AG04449 (cell line): ENCODE measurements around the gene MYO18B.

Experiments
- CTCF ChIA-PET: fragments of 350-600 bp; formaldehyde crosslinking; extraction: SDS; loops from one replicate; lab custom pipeline; 2021; ENCODE audit warnings: antibody characterized with exemption; lab: Yijun Ruan, JAX
- POLR2A ChIA-PET: fragments of 400-600, 350-600 bp; formaldehyde crosslinking; extraction: SDS; loops from one replicate; lab custom pipeline; 2020; ENCODE audit warnings: antibody characterized with exemption, inconsistent platforms; lab: Yijun Ruan, JAX
- DNase-seq: peaks from one replicate; pipeline ENCODE4 v3.0.0-alpha.2; 2010; ENCODE audit warnings: low read depth, low spot score
- H3K4me3 ChIP-seq: 2 replicates; pipeline ENCODE4 v1.5.1; 2011; ENCODE audit warnings: low read depth, mild to moderate bottlenecking, control low read depth, low read length
- TF ChIP-seq, protein P1 (sequence below): IDR thresholded peaks from one replicate; pipeline ENCODE4 v1.5.1; 2011; ENCODE audit warnings: mild to moderate bottlenecking, moderate library complexity, low read length, control low read depth, inconsistent platforms; ENCODE audit not compliant: insufficient read depth; ENCODE audit errors: missing control alignments

Gene MYO18B

DNA sequence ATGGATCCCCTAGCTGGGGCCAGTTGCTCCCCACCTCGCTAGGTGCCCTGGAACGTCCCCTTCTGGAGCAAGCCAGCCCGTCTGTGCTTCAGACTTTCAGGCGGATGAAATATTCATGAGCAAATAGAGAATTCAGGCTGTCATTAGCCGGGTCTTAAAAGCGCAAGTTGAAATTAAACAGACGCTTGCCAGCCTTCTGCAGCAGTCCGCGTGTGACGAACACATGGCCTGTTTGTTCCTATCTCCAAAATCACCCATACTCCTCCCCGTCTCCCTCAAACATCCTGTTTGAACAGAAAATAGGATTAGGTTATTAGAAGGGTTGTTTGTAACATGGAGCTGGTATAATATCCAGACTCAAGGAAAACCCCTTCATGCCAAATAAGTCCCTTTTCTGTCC, 38.7 kb downstream of the MYO18B start:
- H3K4me3 ChIP-seq: no peak overlapping the region
- no peak for DNase-seq
- TF ChIP-seq, protein P1, sequence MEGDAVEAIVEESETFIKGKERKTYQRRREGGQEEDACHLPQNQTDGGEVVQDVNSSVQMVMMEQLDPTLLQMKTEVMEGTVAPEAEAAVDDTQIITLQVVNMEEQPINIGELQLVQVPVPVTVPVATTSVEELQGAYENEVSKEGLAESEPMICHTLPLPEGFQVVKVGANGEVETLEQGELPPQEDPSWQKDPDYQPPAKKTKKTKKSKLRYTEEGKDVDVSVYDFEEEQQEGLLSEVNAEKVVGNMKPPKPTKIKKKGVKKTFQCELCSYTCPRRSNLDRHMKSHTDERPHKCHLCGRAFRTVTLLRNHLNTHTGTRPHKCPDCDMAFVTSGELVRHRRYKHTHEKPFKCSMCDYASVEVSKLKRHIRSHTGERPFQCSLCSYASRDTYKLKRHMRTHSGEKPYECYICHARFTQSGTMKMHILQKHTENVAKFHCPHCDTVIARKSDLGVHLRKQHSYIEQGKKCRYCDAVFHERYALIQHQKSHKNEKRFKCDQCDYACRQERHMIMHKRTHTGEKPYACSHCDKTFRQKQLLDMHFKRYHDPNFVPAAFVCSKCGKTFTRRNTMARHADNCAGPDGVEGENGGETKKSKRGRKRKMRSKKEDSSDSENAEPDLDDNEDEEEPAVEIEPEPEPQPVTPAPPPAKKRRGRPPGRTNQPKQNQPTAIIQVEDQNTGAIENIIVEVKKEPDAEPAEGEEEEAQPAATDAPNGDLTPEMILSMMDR: no peak
- ChIA-PET CTCF (interaction anchor here (1.4 to 11.4 kb wide), 2 partner anchors 13 to 320 kb away, joined by 4 to 166 read pairs; no protein-coding TSS in a partner anchor), POLR2A (no interaction called here)

DNA sequence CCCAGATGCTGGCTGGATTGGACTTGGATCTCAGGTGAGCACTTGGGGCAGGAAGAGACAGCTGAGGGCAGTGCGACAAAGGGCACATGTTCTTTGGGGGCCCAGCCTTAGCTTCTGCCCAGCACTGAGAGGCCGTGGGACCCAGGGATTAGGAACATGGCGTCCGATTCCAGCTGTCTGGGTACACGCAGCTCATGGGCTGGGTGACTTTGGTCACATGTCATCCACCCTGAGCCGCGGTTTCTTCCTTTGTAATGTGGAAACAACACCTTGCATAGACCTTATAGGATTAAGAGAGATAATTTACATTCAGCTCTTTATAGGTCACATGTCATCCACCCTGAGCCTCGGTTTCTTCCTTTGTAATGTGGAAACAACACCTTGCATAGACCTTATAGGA, 39.8 kb downstream of the MYO18B start:
- H3K4me3 ChIP-seq: no peak overlapping the region
- CTCF ChIA-PET: interaction anchor here (1.5 kb wide), 1 partner anchor 9 kb away, joined by 7 read pairs; no protein-coding TSS in a partner anchor
- DNase-seq: no peak
- POLR2A ChIA-PET: no interaction called here
- TF ChIP-seq, protein P1: no peak

DNA sequence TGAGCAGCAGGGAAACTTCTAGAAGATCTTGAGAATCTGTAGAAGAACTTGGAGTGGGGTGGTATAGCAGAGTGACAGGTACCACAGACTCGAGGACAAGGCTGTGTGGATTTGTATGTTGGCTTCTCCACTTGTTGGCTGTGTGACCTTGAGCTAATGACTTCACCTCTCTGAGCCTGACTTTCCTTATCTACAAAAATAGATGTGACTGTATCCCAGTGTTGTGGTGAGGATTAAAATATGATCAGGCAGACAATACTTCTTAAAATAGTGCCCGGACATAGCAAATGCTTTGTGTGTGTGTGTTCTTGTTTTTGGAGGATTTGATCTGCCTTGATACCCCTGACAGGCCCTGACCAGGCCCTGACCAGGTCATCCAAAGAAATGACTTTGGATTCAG, 40.8 kb downstream of the MYO18B start:
- TF ChIP-seq, protein P1: no peak
- no peak overlapping the region for H3K4me3 ChIP-seq
- ChIA-PET CTCF (interaction anchor here (1.5 kb wide), 1 partner anchor 10 kb away, joined by 7 read pairs; no protein-coding TSS in a partner anchor), POLR2A (no interaction called here)
- DNase-seq: no peak

DNA sequence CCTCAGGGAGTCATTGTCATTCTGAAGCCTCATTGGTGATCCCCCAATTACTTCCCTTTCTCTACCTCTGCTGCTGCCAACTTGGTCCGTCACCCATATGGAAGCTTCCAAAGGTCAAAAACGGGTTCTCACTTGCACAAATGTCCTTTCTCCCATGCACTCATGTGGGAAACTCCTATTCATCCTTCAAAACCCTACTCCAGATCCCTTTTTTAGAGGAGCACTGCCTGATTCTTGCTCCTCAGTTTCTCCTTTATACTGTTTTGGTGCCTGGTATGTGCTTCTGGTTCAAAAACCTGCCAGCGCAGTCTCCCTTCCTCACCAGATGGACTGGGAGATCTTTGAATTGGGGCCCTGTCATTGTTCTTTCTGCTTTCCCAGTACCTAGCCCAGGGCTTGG, 41.9 kb downstream of the MYO18B start:
- no peak overlapping the region for H3K4me3 ChIP-seq
- TF ChIP-seq, protein P1: no peak
- ChIA-PET POLR2A (no interaction called here), CTCF (no interaction called here)
- no peak for DNase-seq

DNA sequence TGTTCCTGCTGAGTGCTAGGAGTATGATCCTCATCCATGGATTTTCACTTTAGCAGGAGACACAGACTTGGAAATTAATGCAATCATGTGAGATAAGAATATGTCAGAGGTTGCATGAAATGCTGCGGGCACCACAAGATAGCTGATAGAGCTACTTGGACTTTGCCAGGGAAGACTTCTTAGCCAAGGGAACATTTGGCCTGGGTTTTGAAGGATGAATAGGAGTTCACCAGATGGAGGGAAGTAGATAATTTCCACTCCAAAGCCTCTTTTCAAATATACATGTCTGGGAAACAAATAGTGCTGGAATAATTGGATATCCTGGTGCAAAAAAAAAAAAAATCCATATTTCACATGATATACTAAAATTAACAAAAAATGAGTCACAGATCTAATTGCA, 44.2 kb downstream of the MYO18B start:
- H3K4me3 ChIP-seq: no peak overlapping the region
- ChIA-PET CTCF (interaction anchor here (3.3 kb wide), 1 partner anchor 9 kb away, joined by 16 read pairs; no protein-coding TSS in a partner anchor), POLR2A (no interaction called here)
- DNase-seq: no peak
- TF ChIP-seq, protein P1: no peak

DNA sequence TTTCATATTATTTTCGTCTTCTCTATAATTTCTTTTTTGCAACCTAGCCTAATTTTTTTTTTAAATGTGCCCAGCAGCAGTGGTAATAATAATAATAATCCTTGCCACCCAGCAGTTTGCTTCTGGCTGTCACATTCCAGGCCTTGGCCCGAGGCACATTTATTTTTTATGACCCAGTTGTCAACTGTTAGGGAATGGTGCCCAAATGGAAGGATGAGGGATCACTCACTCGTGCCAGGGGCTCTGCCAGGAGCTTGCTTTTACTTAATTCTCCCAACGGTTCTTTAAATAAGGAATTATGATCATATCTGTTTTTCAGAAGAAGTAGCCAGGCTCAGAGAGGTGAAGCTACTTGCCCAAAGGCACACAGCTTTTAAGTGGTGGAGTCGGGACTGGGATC, 49.6 kb downstream of the MYO18B start:
- ChIA-PET CTCF (interaction anchor here (0.9 to 1.8 kb wide), 2 partner anchors 12 to 19 kb away, joined by 3 to 9 read pairs; no protein-coding TSS in a partner anchor), POLR2A (no interaction called here)
- TF ChIP-seq, protein P1: no peak
- no peak for DNase-seq
- no peak overlapping the region for H3K4me3 ChIP-seq
